ENCODE data around the gene RAB7A.
"Not testable (repeated sequence)": the region's sequence is repeated elsewhere in the genome, so short reads cannot be mapped to it uniquely, and the experiment has no call there.

- not testable (repeated sequence) for TF ChIP-seq SUZ12 (IDR thresholded peaks at IDR 0.05); SP1 (IDR thresholded peaks at IDR 0.05); BHLHE40 (IDR thresholded peaks at IDR 0.05; ENCODE audit: borderline replicate concordance); HDGF (IDR thresholded peaks at IDR 0.05; ENCODE audit: borderline replicate concordance)
These were observed 103.1 kb downstream of the RAB7A start for GRCh38 chr3:128829087-128829486.

Measured in HEK293T (cell line).